HepG2 (cell line): ENCODE data around the gene ATOSB. TPM values are rescaled to one million over a fixed set of nuclear protein-coding genes. Genes with fewer than 3 reads are reported as not detected.

ENCODE experiments used
- ARNTL ChIP-seq: sonication (generic); formaldehyde crosslinking; IDR thresholded peaks from 2 replicates; pipeline ENCODE4 v1.4.0; 2020; ENCODE audit warnings: mild to moderate bottlenecking, missing genetic modification reagents
- BRF2 ChIP-seq: sonication (generic); formaldehyde crosslinking; IDR thresholded peaks from 2 replicates; pipeline ENCODE4 v1.8.1; 2022; ENCODE audit warnings: mild to moderate bottlenecking, missing genetic modification reagents
- CENPBD1 ChIP-seq: sonication (generic); formaldehyde crosslinking; IDR thresholded peaks from 2 replicates; pipeline ENCODE4 v1.8.0; 2022; ENCODE audit warnings: missing genetic modification reagents, low read depth, mild to moderate bottlenecking, borderline replicate concordance
- CSRNP1 ChIP-seq: sonication (generic); formaldehyde crosslinking; IDR thresholded peaks from 2 replicates; pipeline ENCODE4 v1.8.1; 2023; ENCODE audit warnings: mild to moderate bottlenecking, missing genetic modification reagents
- ELF1 ChIP-seq: sonication (generic); formaldehyde crosslinking; IDR thresholded peaks from 2 replicates; pipeline ENCODE4 v1.4.0; 2020; ENCODE audit warnings: missing genetic modification reagents
- ETS1 ChIP-seq: sonication (generic); formaldehyde crosslinking; IDR thresholded peaks from 2 replicates; pipeline ENCODE4 v1.4.0; 2020; ENCODE audit warnings: missing genetic modification reagents
- GMEB1 ChIP-seq: sonication (generic); formaldehyde crosslinking; IDR thresholded peaks from 2 replicates; pipeline ENCODE4 v1.5.1; 2020; ENCODE audit warnings: missing genetic modification reagents, mild to moderate bottlenecking, borderline replicate concordance
- GPN1 ChIP-seq: sonication (generic); formaldehyde crosslinking; IDR thresholded peaks from 2 replicates; pipeline ENCODE4 v1.5.1; 2020; ENCODE audit warnings: missing genetic modification reagents, borderline replicate concordance
- MYPOP ChIP-seq: sonication (generic); formaldehyde crosslinking; IDR thresholded peaks from 2 replicates; pipeline ENCODE4 v1.8.1; 2023; ENCODE audit warnings: mild to moderate bottlenecking, moderate library complexity, missing genetic modification reagents
- PAWR ChIP-seq: sonication (generic); formaldehyde crosslinking; IDR thresholded peaks from 2 replicates; pipeline ENCODE4 v1.4.0; 2020; ENCODE audit warnings: missing genetic modification reagents, mild to moderate bottlenecking, borderline replicate concordance
- THAP11 ChIP-seq: IDR thresholded peaks from 2 replicates; pipeline ENCODE4 v1.6.1; 2016; ENCODE audit warnings: missing biosample characterization, missing genetic modification reagents
- ZBTB44 ChIP-seq: sonication (generic); formaldehyde crosslinking; IDR thresholded peaks from 2 replicates; pipeline ENCODE4 v1.4.0; 2020; ENCODE audit warnings: missing genetic modification reagents
- ZFP82 ChIP-seq: sonication (generic); formaldehyde crosslinking; IDR thresholded peaks from 2 replicates; pipeline ENCODE4 v1.5.1; 2020; ENCODE audit warnings: mild to moderate bottlenecking, missing genetic modification reagents, borderline replicate concordance
- ZNF124 ChIP-seq: sonication (generic); formaldehyde crosslinking; IDR thresholded peaks from 2 replicates; pipeline ENCODE4 v1.4.0; 2020; ENCODE audit warnings: missing genetic modification reagents
- ZNF143 ChIP-seq: sonication (generic); formaldehyde crosslinking; IDR thresholded peaks from 2 replicates; pipeline ENCODE4 v1.4.0; 2020; ENCODE audit warnings: missing genetic modification reagents
- ZNF567 ChIP-seq: sonication (generic); formaldehyde crosslinking; IDR thresholded peaks from 2 replicates; pipeline ENCODE4 v1.8.1; 2023; ENCODE audit warnings: mild to moderate bottlenecking, missing genetic modification reagents, borderline replicate concordance
- ZSCAN12 ChIP-seq: sonication (generic); formaldehyde crosslinking; IDR thresholded peaks from 2 replicates; pipeline ENCODE4 v1.9.0; 2021; ENCODE audit warnings: mild to moderate bottlenecking, missing genetic modification reagents
- polyA plus RNA-seq, 8 experiments: library from polyadenylated mRNA; depleted of rRNA in 3 of 8; stranded (reverse) in 7 of 8; unstranded in 1 of 8; fragments of >200 nt; fragmentation: Illumina TruSeq in 4 of 8; extraction: Trizol in 4 of 8; gene quantifications; 2 replicates each; pipeline versions ENCODE4 v1.2.1 to v1.2.3, GENCODE V29; 2011 to 2016; ENCODE audit warnings: low read depth in 4 of 8, missing spikeins in 1 of 8, mixed read lengths in 1 of 8; ENCODE audit not compliant: insufficient read depth in 1 of 8
- total RNA-seq, 5 experiments: library from RNA; depleted of rRNA; stranded (reverse); fragments of >200 nt; fragmentation: Illumina TruSeq; extraction: Trizol; gene quantifications; 2 replicates each; pipeline ENCODE4 v1.2.3, GENCODE V29; 2016; ENCODE audit warnings: low read depth in 1 of 5

ATOSB gene
- total and polyA plus RNA-seq, 2 of the 13 experiments (the other 11 are each of a cell fraction or from before 2014, with no cell fraction given): 1.9 to 6.4 TPM

GRCh38 chr9:35079426-35080341, 36.0 kb downstream of the ATOSB start, which contains the start of gene FANCG (continued):
- TF ChIP-seq MYPOP (CRISPR knock-in tag) (peak; percentile 49; the same call in 1 of the 2 replicates), CENPBD1 (no peak), ZSCAN12 (0 out of 2 replicates have a peak, but pooled peaks have one; percentile 23), ELF1 (CRISPR knock-in tag) (peak; percentile 89), ETS1 (CRISPR knock-in tag) (no peak), PAWR (CRISPR knock-in tag) (no peak), ARNTL (0 out of 2 replicates have a peak, but pooled peaks have one; percentile 30), GPN1 (CRISPR knock-in tag) (no peak), ZFP82 (CRISPR knock-in tag) (no peak), ZNF567 (CRISPR knock-in tag) (no peak), BRF2 (CRISPR knock-in tag) (no peak; the same call in 1 of the 2 replicates), CSRNP1 (CRISPR knock-in tag) (peak; percentile 92), THAP11 (CRISPR knock-in tag) (peak; percentile 98), ZNF124 (no peak), ZBTB44 (CRISPR knock-in tag) (no peak), ZNF143 (CRISPR knock-in tag) (peak; percentile 96), GMEB1 (CRISPR knock-in tag) (peak; percentile 74)
